ENCODE results near the gene SSTR4.

DNA sequence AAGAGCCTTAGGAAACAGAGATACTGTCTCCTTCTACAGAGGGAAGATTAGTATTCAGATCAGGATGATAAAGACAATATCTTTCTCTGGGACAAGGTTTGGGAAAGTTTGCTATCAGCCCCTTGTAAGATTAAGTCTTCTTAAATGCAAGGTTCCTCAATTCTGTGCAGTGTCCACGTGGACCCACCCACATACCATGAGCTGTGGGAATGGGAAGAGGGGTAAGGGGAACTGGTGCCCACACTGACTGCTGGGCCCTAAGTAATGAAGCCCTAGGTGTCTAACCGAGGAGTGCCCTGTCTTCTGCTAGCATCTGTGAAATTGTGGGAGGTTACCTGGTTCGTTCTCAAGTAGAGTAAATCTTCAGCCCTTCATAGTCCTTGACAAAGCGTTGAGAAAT lies 5.8 kb upstream of the SSTR4 start:
- TF ChIP-seq EHMT2 (IDR thresholded peaks at IDR 0.05; ENCODE audit: low read depth) (no peak), MAX (IDR thresholded peaks at IDR 0.05) (no peak), ZSCAN20 (CRISPR knock-in tag; IDR thresholded peaks at IDR 0.05) (no peak), CTCF (IDR thresholded peaks at IDR 0.05) (no peak), ELK1 (IDR thresholded peaks at IDR 0.05; ENCODE audit: low read depth, low read length) (no peak), HDAC2 (IDR thresholded peaks at IDR 0.05) (no peak), EP300 (IDR thresholded peaks at IDR 0.05) (no peak), TP53 (CRISPR knock-in tag; IDR thresholded peaks at IDR 0.05) (no peak), KDM1A (IDR thresholded peaks at IDR 0.05; ENCODE audit: low read depth) (no peak), MYC (IDR thresholded peaks at IDR 0.05; ENCODE audit: borderline replicate concordance, low read length) (no peak)
- TF ChIP-seq, protein P1, sequence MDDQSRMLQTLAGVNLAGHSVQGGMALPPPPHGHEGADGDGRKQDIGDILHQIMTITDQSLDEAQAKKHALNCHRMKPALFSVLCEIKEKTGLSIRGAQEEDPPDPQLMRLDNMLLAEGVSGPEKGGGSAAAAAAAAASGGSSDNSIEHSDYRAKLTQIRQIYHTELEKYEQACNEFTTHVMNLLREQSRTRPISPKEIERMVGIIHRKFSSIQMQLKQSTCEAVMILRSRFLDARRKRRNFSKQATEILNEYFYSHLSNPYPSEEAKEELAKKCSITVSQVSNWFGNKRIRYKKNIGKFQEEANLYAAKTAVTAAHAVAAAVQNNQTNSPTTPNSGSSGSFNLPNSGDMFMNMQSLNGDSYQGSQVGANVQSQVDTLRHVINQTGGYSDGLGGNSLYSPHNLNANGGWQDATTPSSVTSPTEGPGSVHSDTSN (IDR thresholded peaks at IDR 0.05) = no peak
